Progenitor cell of endocrine pancreas (in vitro differentiated cells): ENCODE results near the gene AANAT. TPM values are rescaled to one million over a fixed set of nuclear protein-coding genes. Genes with fewer than 3 reads are reported as not detected.

Source experiments
- DNase-seq: peaks from one replicate; pipeline ENCODE4 v3.0.0; 2021; ENCODE audit warnings: low spot score; ENCODE audit not compliant: unreplicated experiment
- H3K27ac Mint-ChIP-seq: 2 replicates; pipeline ENCODE4 v1.8.0; 2021; ENCODE audit warnings: mild to moderate bottlenecking, moderate library complexity, mixed read lengths
- H3K27me3 Mint-ChIP-seq: 2 replicates; pipeline ENCODE4 v1.8.0; 2021; ENCODE audit warnings: mixed read lengths
- H3K36me3 Mint-ChIP-seq: 2 replicates; pipeline ENCODE4 v1.8.0; 2022; ENCODE audit warnings: mixed read lengths; ENCODE audit not compliant: insufficient read depth
- H3K4me1 Mint-ChIP-seq: 2 replicates; pipeline ENCODE4 v1.8.0; 2021; ENCODE audit warnings: low read depth, mixed read lengths
- H3K4me3 Mint-ChIP-seq: 2 replicates; pipeline ENCODE4 v1.8.0; 2021; ENCODE audit warnings: low read depth, mild to moderate bottlenecking, moderate library complexity, mixed read lengths
- H3K9me3 Mint-ChIP-seq: 2 replicates; pipeline ENCODE4 v1.8.0; 2021; ENCODE audit warnings: low read depth, mixed read lengths
- CTCF ChIP-seq: fragments of 200-600 bp; sonication (generic); IDR thresholded peaks from one replicate; pipeline ENCODE4 v1.5.0; 2021; ENCODE audit warnings: antibody characterized with exemption, mild to moderate bottlenecking; ENCODE audit not compliant: unreplicated experiment
- total RNA-seq: library from RNA; stranded (reverse); gene quantifications from 2 replicates; pipeline ENCODE4 v1.2.1, GENCODE V29; 2021

The AANAT gene
- total RNA-seq, 1 donor from 2014 or later, result not detected

GRCh38 chr17:76485569-76485968, 18.2 kb downstream of the AANAT start:
- Mint-ChIP-seq H3K4me3 (no peak overlapping the region), H3K9me3 (no peaks in the 10 kb centered on the region), H3K27me3 (no peaks in the 10 kb centered on the region), H3K36me3 (no peaks in the 10 kb centered on the region), H3K4me1 (no peaks in the 10 kb centered on the region), H3K27ac (peak overlapping the region; percentile 64)
- TF ChIP-seq CTCF, result no peak
- no peak for DNase-seq

GRCh38 chr17:76487451-76488192, 20.2 kb downstream of the AANAT start:
- Mint-ChIP-seq H3K36me3 (no peaks in the 10 kb centered on the region), H3K27me3 (peaks cover under 1% of the 10 kb centered on the region), H3K27ac (no peak overlapping the region), H3K4me1 (peaks cover 4% of the 10 kb centered on the region), H3K9me3 (no peaks in the 10 kb centered on the region), H3K4me3 (no peak overlapping the region)
- DNase-seq, result no peak
- TF ChIP-seq CTCF, result no peak

GRCh38 chr17:76490112-76490710, 22.8 kb downstream of the AANAT start:
- H3K9me3 Mint-ChIP-seq, result no peaks in the 10 kb centered on the region
- H3K27ac Mint-ChIP-seq, result no peak overlapping the region
- peaks cover 5% of the 10 kb centered on the region for H3K4me1 Mint-ChIP-seq
- TF ChIP-seq CTCF, result no peak
- no peak for DNase-seq
- H3K36me3 Mint-ChIP-seq, result no peaks in the 10 kb centered on the region
- H3K27me3 Mint-ChIP-seq, result peaks cover 8% of the 10 kb centered on the region
- no peak overlapping the region for H3K4me3 Mint-ChIP-seq

- Mint-ChIP-seq H3K4me3 (no peak overlapping the region), H3K36me3 (no peaks in the 10 kb centered on the region), H3K27ac (no peak overlapping the region), H3K4me1 (peaks cover 5% of the 10 kb centered on the region), H3K27me3 (peaks cover 8% of the 10 kb centered on the region), H3K9me3 (no peaks in the 10 kb centered on the region)
- no peak for DNase-seq
- TF ChIP-seq CTCF, result no peak
Observed at GRCh38 chr17:76491271-76492122, 24.1 kb downstream of the AANAT start.
